ENCODE measurements around the gene RNF150.

The RNF150 gene

GRCh38 chr4:140993370-140993769 is 139.9 kb downstream of the RNF150 start:
- Histone ChIP-seq H3K27me3 (ENCODE audit: control insufficient read depth in 2 of 2, insufficient read depth in 2 of 2, low read length in 2 of 2) (no peaks in the 10 kb centered on the region), H3K27ac (ENCODE audit: low read depth in 2 of 2, low read length in 2 of 2) (no peak overlapping the region), H3K36me3 (ENCODE audit: control insufficient read depth in 2 of 2, insufficient read depth in 2 of 2, low read length in 2 of 2) (no peaks in the 10 kb centered on the region)

GRCh38 chr4:140989944-140990343 is 143.3 kb downstream of the RNF150 start:
- no peaks in the 10 kb centered on the region for H3K4me1 ChIP-seq (ENCODE audit: control insufficient read depth in 2 of 2, insufficient read depth in 2 of 2, low read length in 2 of 2)
- H3K27ac ChIP-seq (ENCODE audit: low read depth in 2 of 2, low read length in 2 of 2) = no peak overlapping the region
- H3K27me3 ChIP-seq (ENCODE audit: control insufficient read depth in 2 of 2, insufficient read depth in 2 of 2, low read length in 2 of 2) = no peaks in the 10 kb centered on the region
- no peak overlapping the region for H3K4me3 ChIP-seq (ENCODE audit: low read length in 2 of 2)
- no peak overlapping the region for H3K9ac ChIP-seq (ENCODE audit: low read depth in 1 of 2, low read length in 2 of 2)
- no peaks in the 10 kb centered on the region for H3K9me3 ChIP-seq (ENCODE audit: control insufficient read depth in 2 of 2, low read length in 2 of 2)
- no peaks in the 10 kb centered on the region for H3K36me3 ChIP-seq (ENCODE audit: control insufficient read depth in 2 of 2, insufficient read depth in 2 of 2, low read length in 2 of 2)

More at GRCh38 chr4:140993370-140993769, 139.9 kb downstream of the RNF150 start:
- Histone ChIP-seq H3K9ac (ENCODE audit: low read depth in 1 of 2, low read length in 2 of 2) (no peak overlapping the region), H3K4me1 (ENCODE audit: control insufficient read depth in 2 of 2, insufficient read depth in 2 of 2, low read length in 2 of 2) (no peaks in the 10 kb centered on the region), H3K4me3 (ENCODE audit: low read length in 2 of 2) (no peak overlapping the region), H3K9me3 (ENCODE audit: control insufficient read depth in 2 of 2, low read length in 2 of 2) (no peaks in the 10 kb centered on the region)

GRCh38 chr4:140986045-140986444 is 147.2 kb downstream of the RNF150 start:
- no peak overlapping the region for H3K27ac ChIP-seq (ENCODE audit: low read depth in 2 of 2, low read length in 2 of 2)
- H3K27me3 ChIP-seq (ENCODE audit: control insufficient read depth in 2 of 2, insufficient read depth in 2 of 2, low read length in 2 of 2) = no peaks in the 10 kb centered on the region
- no peaks in the 10 kb centered on the region for H3K4me1 ChIP-seq (ENCODE audit: control insufficient read depth in 2 of 2, insufficient read depth in 2 of 2, low read length in 2 of 2)
- no peaks in the 10 kb centered on the region for H3K36me3 ChIP-seq (ENCODE audit: control insufficient read depth in 2 of 2, insufficient read depth in 2 of 2, low read length in 2 of 2)
- H3K9ac ChIP-seq (ENCODE audit: low read depth in 1 of 2, low read length in 2 of 2) = no peak overlapping the region
- no peak overlapping the region for H3K4me3 ChIP-seq (ENCODE audit: low read length in 2 of 2)
- H3K9me3 ChIP-seq (ENCODE audit: control insufficient read depth in 2 of 2, low read length in 2 of 2) = no peaks in the 10 kb centered on the region

GRCh38 chr4:140982613-140983340 is 150.5 kb downstream of the RNF150 start:
- H3K4me1 ChIP-seq (ENCODE audit: control insufficient read depth in 2 of 2, insufficient read depth in 2 of 2, low read length in 2 of 2) = no peaks in the 10 kb centered on the region
- H3K27me3 ChIP-seq (ENCODE audit: control insufficient read depth in 2 of 2, insufficient read depth in 2 of 2, low read length in 2 of 2) = no peaks in the 10 kb centered on the region
- no peak overlapping the region for H3K4me3 ChIP-seq (ENCODE audit: low read length in 2 of 2)
- no peak overlapping the region for H3K27ac ChIP-seq (ENCODE audit: low read depth in 2 of 2, low read length in 2 of 2)
- H3K9ac ChIP-seq (ENCODE audit: low read depth in 1 of 2, low read length in 2 of 2) = no peak overlapping the region
- no peaks in the 10 kb centered on the region for H3K9me3 ChIP-seq (ENCODE audit: control insufficient read depth in 2 of 2, low read length in 2 of 2)
- H3K36me3 ChIP-seq (ENCODE audit: control insufficient read depth in 2 of 2, insufficient read depth in 2 of 2, low read length in 2 of 2) = no peaks in the 10 kb centered on the region

GRCh38 chr4:140980426-140981200 is 152.7 kb downstream of the RNF150 start:
- no peak overlapping the region for H3K4me3 ChIP-seq (ENCODE audit: low read length in 2 of 2)
- H3K9ac ChIP-seq (ENCODE audit: low read depth in 1 of 2, low read length in 2 of 2) = no peak overlapping the region
- H3K9me3 ChIP-seq (ENCODE audit: control insufficient read depth in 2 of 2, low read length in 2 of 2) = no peaks in the 10 kb centered on the region
- H3K27me3 ChIP-seq (ENCODE audit: control insufficient read depth in 2 of 2, insufficient read depth in 2 of 2, low read length in 2 of 2) = no peaks in the 10 kb centered on the region
- no peaks in the 10 kb centered on the region for H3K4me1 ChIP-seq (ENCODE audit: control insufficient read depth in 2 of 2, insufficient read depth in 2 of 2, low read length in 2 of 2)
- no peaks in the 10 kb centered on the region for H3K36me3 ChIP-seq (ENCODE audit: control insufficient read depth in 2 of 2, insufficient read depth in 2 of 2, low read length in 2 of 2)
- H3K27ac ChIP-seq (ENCODE audit: low read depth in 2 of 2, low read length in 2 of 2) = no peak overlapping the region

GRCh38 chr4:140976768-140977167 is 156.5 kb downstream of the RNF150 start:
- H3K27ac ChIP-seq (ENCODE audit: low read depth in 2 of 2, low read length in 2 of 2) = no peak overlapping the region
- H3K4me3 ChIP-seq (ENCODE audit: low read length in 2 of 2) = no peak overlapping the region
- H3K9ac ChIP-seq (ENCODE audit: low read depth in 1 of 2, low read length in 2 of 2) = no peak overlapping the region
- no peaks in the 10 kb centered on the region for H3K27me3 ChIP-seq (ENCODE audit: control insufficient read depth in 2 of 2, insufficient read depth in 2 of 2, low read length in 2 of 2)
- H3K36me3 ChIP-seq (ENCODE audit: control insufficient read depth in 2 of 2, insufficient read depth in 2 of 2, low read length in 2 of 2) = no peaks in the 10 kb centered on the region
- H3K4me1 ChIP-seq (ENCODE audit: control insufficient read depth in 2 of 2, insufficient read depth in 2 of 2, low read length in 2 of 2) = no peaks in the 10 kb centered on the region
- no peaks in the 10 kb centered on the region for H3K9me3 ChIP-seq (ENCODE audit: control insufficient read depth in 2 of 2, low read length in 2 of 2)

- H3K4me3 ChIP-seq (ENCODE audit: low read length in 2 of 2) = no peak overlapping the region
- no peaks in the 10 kb centered on the region for H3K9me3 ChIP-seq (ENCODE audit: control insufficient read depth in 2 of 2, low read length in 2 of 2)
- H3K4me1 ChIP-seq (ENCODE audit: control insufficient read depth in 2 of 2, insufficient read depth in 2 of 2, low read length in 2 of 2) = no peaks in the 10 kb centered on the region
- H3K27me3 ChIP-seq (ENCODE audit: control insufficient read depth in 2 of 2, insufficient read depth in 2 of 2, low read length in 2 of 2) = no peaks in the 10 kb centered on the region
- no peak overlapping the region for H3K9ac ChIP-seq (ENCODE audit: low read depth in 1 of 2, low read length in 2 of 2)
- no peak overlapping the region for H3K27ac ChIP-seq (ENCODE audit: low read depth in 2 of 2, low read length in 2 of 2)
- no peaks in the 10 kb centered on the region for H3K36me3 ChIP-seq (ENCODE audit: control insufficient read depth in 2 of 2, insufficient read depth in 2 of 2, low read length in 2 of 2)
Observed at GRCh38 chr4:140971077-140971792, 162.0 kb downstream of the RNF150 start.

GRCh38 chr4:140969296-140969695 is 164.0 kb downstream of the RNF150 start:
- H3K27ac ChIP-seq (ENCODE audit: low read depth in 2 of 2, low read length in 2 of 2) = no peak overlapping the region
- no peaks in the 10 kb centered on the region for H3K9me3 ChIP-seq (ENCODE audit: control insufficient read depth in 2 of 2, low read length in 2 of 2)
- H3K27me3 ChIP-seq (ENCODE audit: control insufficient read depth in 2 of 2, insufficient read depth in 2 of 2, low read length in 2 of 2) = no peaks in the 10 kb centered on the region
- H3K4me1 ChIP-seq (ENCODE audit: control insufficient read depth in 2 of 2, insufficient read depth in 2 of 2, low read length in 2 of 2) = no peaks in the 10 kb centered on the region
- no peak overlapping the region for H3K4me3 ChIP-seq (ENCODE audit: low read length in 2 of 2)
- no peak overlapping the region for H3K9ac ChIP-seq (ENCODE audit: low read depth in 1 of 2, low read length in 2 of 2)
- no peaks in the 10 kb centered on the region for H3K36me3 ChIP-seq (ENCODE audit: control insufficient read depth in 2 of 2, insufficient read depth in 2 of 2, low read length in 2 of 2)

- no peaks in the 10 kb centered on the region for H3K27me3 ChIP-seq (ENCODE audit: control insufficient read depth in 2 of 2, insufficient read depth in 2 of 2, low read length in 2 of 2)
- H3K27ac ChIP-seq (ENCODE audit: low read depth in 2 of 2, low read length in 2 of 2) = no peak overlapping the region
- H3K4me1 ChIP-seq (ENCODE audit: control insufficient read depth in 2 of 2, insufficient read depth in 2 of 2, low read length in 2 of 2) = no peaks in the 10 kb centered on the region
- no peaks in the 10 kb centered on the region for H3K36me3 ChIP-seq (ENCODE audit: control insufficient read depth in 2 of 2, insufficient read depth in 2 of 2, low read length in 2 of 2)
- no peak overlapping the region for H3K4me3 ChIP-seq (ENCODE audit: low read length in 2 of 2)
- H3K9me3 ChIP-seq (ENCODE audit: control insufficient read depth in 2 of 2, low read length in 2 of 2) = no peaks in the 10 kb centered on the region
- no peak overlapping the region for H3K9ac ChIP-seq (ENCODE audit: low read depth in 1 of 2, low read length in 2 of 2)
Observed at GRCh38 chr4:140968371-140968770, 164.9 kb downstream of the RNF150 start.

- H3K9ac ChIP-seq (ENCODE audit: low read depth in 1 of 2, low read length in 2 of 2) = no peak overlapping the region
- no peak overlapping the region for H3K27ac ChIP-seq (ENCODE audit: low read depth in 2 of 2, low read length in 2 of 2)
- H3K4me1 ChIP-seq (ENCODE audit: control insufficient read depth in 2 of 2, insufficient read depth in 2 of 2, low read length in 2 of 2) = no peaks in the 10 kb centered on the region
- no peaks in the 10 kb centered on the region for H3K9me3 ChIP-seq (ENCODE audit: control insufficient read depth in 2 of 2, low read length in 2 of 2)
- H3K4me3 ChIP-seq (ENCODE audit: low read length in 2 of 2) = no peak overlapping the region
- H3K27me3 ChIP-seq (ENCODE audit: control insufficient read depth in 2 of 2, insufficient read depth in 2 of 2, low read length in 2 of 2) = no peaks in the 10 kb centered on the region
- no peaks in the 10 kb centered on the region for H3K36me3 ChIP-seq (ENCODE audit: control insufficient read depth in 2 of 2, insufficient read depth in 2 of 2, low read length in 2 of 2)
Observed at GRCh38 chr4:140963883-140964282, 169.4 kb downstream of the RNF150 start.

Measured in mucosa of rectum (tissue), 2 donors.